Esophagus (tissue), 2 donors: ENCODE results near the gene FRMD4A. TPM values are rescaled to one million over a fixed set of nuclear protein-coding genes. Genes with fewer than 3 reads are reported as not detected.

ENCODE experiments used
- H3K27ac ChIP-seq, 2 donors: one replicate each; pipeline ENCODE4 v1.5.1; 2013; ENCODE audit warnings: low read depth in 2 of 2, mild to moderate bottlenecking in 2 of 2, inconsistent platforms in 1 of 2, low read length in 1 of 2, moderate library complexity in 1 of 2
- H3K27me3 ChIP-seq, 2 donors: one replicate each; pipeline ENCODE4 v1.6.1; 2013; ENCODE audit warnings: low read length in 2 of 2, control low read depth in 1 of 2, mild to moderate bottlenecking in 1 of 2; ENCODE audit not compliant: insufficient read depth in 2 of 2, control insufficient read depth in 1 of 2
- H3K36me3 ChIP-seq, 2 donors: one replicate each; pipeline ENCODE4 v1.6.1; 2013; ENCODE audit warnings: low read length in 1 of 2; ENCODE audit not compliant: control insufficient read depth in 2 of 2, insufficient read depth in 2 of 2
- H3K4me1 ChIP-seq, 2 donors: one replicate each; pipeline ENCODE4 v1.6.1; 2013; ENCODE audit warnings: low read length in 1 of 2; ENCODE audit not compliant: control insufficient read depth in 2 of 2, insufficient read depth in 2 of 2
- H3K4me3 ChIP-seq, 2 donors: one replicate each; pipeline ENCODE4 v1.5.1; 2013; ENCODE audit warnings: low read length in 2 of 2, mild to moderate bottlenecking in 2 of 2, low read depth in 1 of 2, moderate library complexity in 1 of 2
- H3K9me3 ChIP-seq, 2 donors: one replicate each; pipeline ENCODE4 v1.6.1; 2013; ENCODE audit warnings: mild to moderate bottlenecking in 2 of 2, low read depth in 1 of 2, low read length in 1 of 2, moderate library complexity in 1 of 2; ENCODE audit not compliant: control insufficient read depth in 2 of 2, insufficient read depth in 1 of 2
- WGBS, 2 donors: extraction: QIAGEN DNeasy Blood & Tissue Kit; methylation state at CpG; one replicate each; pipeline ENCODE4 v1.1.7; 2013; 5-methylcytosine and 5-hydroxymethylcytosine counted together
- polyA plus RNA-seq, 2 donors: library from polyadenylated mRNA; stranded (reverse); fragments of 200-250 nt; gene quantifications; one replicate each; pipeline ENCODE4 v1.2.3, GENCODE V29; 2013
- donor health status: healthy with polysubstance abuse.
- donor health status: Bipolar disorder and iron deficiency.

Gene FRMD4A
- polyA plus RNA-seq, 2 donors: 9.3 to 12.6 TPM

DNA sequence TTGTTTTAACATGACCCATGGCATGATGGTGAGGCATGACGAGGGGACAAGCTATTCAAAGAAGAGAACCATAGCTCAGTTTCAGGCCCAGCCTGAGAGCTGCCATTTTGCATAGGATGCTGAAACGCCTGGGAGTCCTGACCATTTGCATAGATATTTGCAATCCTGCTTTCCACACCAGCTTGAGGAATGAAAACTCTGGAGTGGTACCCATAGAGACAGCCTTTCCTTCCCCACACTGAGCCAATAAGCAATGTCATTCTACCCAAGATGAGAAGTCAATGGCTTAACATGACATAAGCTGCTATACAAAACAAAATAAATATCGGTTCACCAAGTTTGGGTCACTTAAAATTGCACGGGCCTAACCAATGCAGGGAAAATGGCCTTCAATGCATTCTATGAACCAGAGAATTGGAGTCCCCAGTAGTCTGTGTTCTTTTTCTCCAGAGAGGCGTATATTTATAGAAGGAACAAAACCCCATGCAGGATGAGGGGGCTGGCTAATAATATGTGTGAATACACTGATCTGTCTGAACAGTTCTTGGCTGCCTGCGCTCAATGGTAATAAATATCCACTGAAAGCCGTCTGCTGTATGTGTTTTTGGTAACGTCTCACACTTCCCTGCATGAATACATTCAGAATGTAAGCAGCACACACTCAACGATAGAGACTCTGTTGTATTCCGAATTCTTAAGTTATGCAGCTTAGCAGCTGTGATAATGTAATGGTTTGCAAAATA is 329.3 kb downstream of the FRMD4A start:
- H3K9me3 ChIP-seq: no peaks in the 10 kb centered on the region
- no peak overlapping the region for H3K27ac ChIP-seq
- no peaks in the 10 kb centered on the region for H3K36me3 ChIP-seq
- H3K4me3 ChIP-seq: no peak overlapping the region
- 84 to 87% methylated on average over 10 of the region's 10 CpGs for WGBS, 2 donors
- H3K27me3 ChIP-seq: no peaks in the 10 kb centered on the region
- no peaks in the 10 kb centered on the region for H3K4me1 ChIP-seq

- Histone ChIP-seq H3K27me3 (no peaks in the 10 kb centered on the region), H3K27ac (no peak overlapping the region), H3K4me3 (no peak overlapping the region), H3K36me3 (no peaks in the 10 kb centered on the region), H3K9me3 (no peaks in the 10 kb centered on the region), H3K4me1 (peaks cover 0 to 2% of the 10 kb centered on the region in 2 donors)
- 82 to 83% methylated on average over 5 of the region's 5 CpGs for WGBS, 2 donors
These were observed 332.4 kb downstream of the FRMD4A start for GRCh38 chr10:13998163-13998835.

GRCh38 chr10:13997650-13998049 is 333.1 kb downstream of the FRMD4A start:
- 75 to 83% methylated on average over 2 of the region's 2 CpGs for WGBS, 2 donors
- no peaks in the 10 kb centered on the region for H3K27me3 ChIP-seq
- H3K36me3 ChIP-seq: no peaks in the 10 kb centered on the region
- no peak overlapping the region for H3K4me3 ChIP-seq
- no peak overlapping the region for H3K27ac ChIP-seq
- H3K9me3 ChIP-seq: no peaks in the 10 kb centered on the region
- peaks cover 0 to 2% of the 10 kb centered on the region in 2 donors for H3K4me1 ChIP-seq

DNA sequence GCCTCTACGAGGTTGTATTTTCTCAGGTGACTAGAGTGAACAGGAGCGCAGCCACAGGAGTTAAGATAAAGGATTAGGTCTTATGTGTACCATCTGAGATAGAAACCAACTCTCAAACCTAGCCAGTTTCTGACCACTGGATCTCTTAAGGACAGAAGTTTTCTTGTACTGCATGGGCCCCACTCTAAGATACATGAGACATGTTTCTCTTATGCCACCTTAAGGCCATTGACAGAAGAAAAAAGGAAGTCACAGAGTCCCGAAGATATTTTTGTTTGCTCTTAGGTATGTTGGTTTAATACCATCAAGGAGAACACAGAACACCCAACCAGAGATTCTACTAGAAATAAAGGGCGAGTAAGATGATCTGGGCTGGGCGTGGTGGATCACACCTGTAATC is 335.8 kb downstream of the FRMD4A start:
- H3K27me3 ChIP-seq: no peaks in the 10 kb centered on the region
- H3K27ac ChIP-seq: no peak overlapping the region
- H3K4me3 ChIP-seq: no peak overlapping the region
- no peaks in the 10 kb centered on the region for H3K36me3 ChIP-seq
- peaks cover 2 to 4% of the 10 kb centered on the region in 2 donors for H3K4me1 ChIP-seq
- WGBS, 2 donors: 69 to 78% methylated on average over 5 of the region's 5 CpGs
- no peaks in the 10 kb centered on the region for H3K9me3 ChIP-seq

DNA sequence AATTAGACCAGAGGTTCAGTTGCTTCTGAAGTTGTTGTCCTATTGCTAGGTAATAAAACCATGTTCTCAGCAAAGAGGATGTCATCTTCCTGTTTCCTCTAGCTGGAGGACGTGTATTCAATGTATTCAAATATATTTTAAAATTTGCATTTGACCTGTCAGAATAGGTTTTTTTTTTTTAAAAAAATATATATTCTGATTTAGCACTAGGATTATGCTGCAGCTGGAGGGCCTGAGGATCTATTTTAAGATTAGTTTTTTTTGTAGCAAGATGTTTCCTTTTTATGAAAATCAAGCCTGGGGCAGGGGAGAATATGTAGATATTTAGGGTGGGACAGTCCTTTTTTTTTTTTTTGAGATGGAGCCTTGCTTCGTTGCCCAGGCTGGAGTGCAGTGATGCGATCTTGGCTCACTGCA is 337.0 kb downstream of the FRMD4A start:
- 50 to 57% methylated on average over 3 of the region's 3 CpGs for WGBS, 2 donors
- Histone ChIP-seq H3K9me3 (no peaks in the 10 kb centered on the region), H3K4me1 (peaks cover 2 to 5% of the 10 kb centered on the region in 2 donors), H3K4me3 (no peak overlapping the region), H3K27me3 (no peaks in the 10 kb centered on the region), H3K36me3 (no peaks in the 10 kb centered on the region), H3K27ac (no peak overlapping the region)

GRCh38 chr10:13993169-13993568 is 337.6 kb downstream of the FRMD4A start:
- Histone ChIP-seq H3K4me3 (no peak overlapping the region), H3K27me3 (no peaks in the 10 kb centered on the region), H3K27ac (no peak overlapping the region), H3K36me3 (no peaks in the 10 kb centered on the region), H3K4me1 (peaks cover 2 to 5% of the 10 kb centered on the region in 2 donors), H3K9me3 (no peaks in the 10 kb centered on the region)
- WGBS, 2 donors: 12 to 33% methylated on average over 2 of the region's 2 CpGs

DNA sequence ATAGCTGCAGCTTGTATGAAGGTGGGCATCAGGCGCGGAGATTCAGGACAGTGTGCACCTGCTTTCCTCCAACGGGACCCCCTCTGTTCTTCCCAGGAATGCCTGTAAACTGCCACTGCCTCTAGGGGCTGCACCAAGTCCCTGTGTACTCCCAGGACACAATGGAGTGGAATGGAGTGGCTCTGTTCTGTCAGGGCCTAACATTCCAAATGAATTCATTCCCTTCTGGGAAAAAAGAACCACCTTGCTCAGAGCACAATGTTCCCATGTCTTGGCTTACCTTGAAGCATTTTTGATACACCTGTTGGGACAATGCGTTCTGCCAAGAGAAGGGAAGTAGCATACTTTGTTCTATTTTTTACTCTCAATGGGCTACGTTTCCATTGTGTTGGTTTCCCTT is 339.4 kb downstream of the FRMD4A start:
- H3K9me3 ChIP-seq: no peaks in the 10 kb centered on the region
- H3K36me3 ChIP-seq: no peaks in the 10 kb centered on the region
- no peaks in the 10 kb centered on the region for H3K27me3 ChIP-seq
- no peak overlapping the region for H3K4me3 ChIP-seq
- WGBS, 2 donors: 62 to 70% methylated on average over 5 of the region's 5 CpGs
- H3K4me1 ChIP-seq: peaks cover 2 to 5% of the 10 kb centered on the region in 2 donors
- H3K27ac ChIP-seq: peak overlapping the region; percentile 33 to 47

DNA sequence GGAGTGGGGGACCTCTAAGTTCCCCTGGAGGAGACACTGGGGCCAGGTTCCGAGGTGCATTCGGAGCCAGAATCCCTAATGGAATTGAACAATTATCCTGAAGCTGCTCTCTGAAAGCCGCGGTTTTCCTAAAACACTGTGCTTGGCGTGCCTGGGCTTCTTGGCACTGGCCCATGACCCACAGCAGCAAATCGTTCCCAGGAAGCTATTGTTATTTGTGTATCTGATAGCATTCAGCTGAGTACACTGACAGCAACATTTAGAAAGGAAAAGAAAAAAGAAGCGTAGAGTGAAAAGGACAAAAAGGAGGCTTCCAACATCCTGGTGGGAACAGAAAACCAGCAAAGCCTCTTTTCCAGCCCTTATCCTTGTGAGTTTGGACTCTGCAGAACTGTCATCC is 339.8 kb downstream of the FRMD4A start:
- Histone ChIP-seq H3K9me3 (no peaks in the 10 kb centered on the region), H3K36me3 (no peaks in the 10 kb centered on the region), H3K27ac (peak overlapping the region; percentile 47 to 57), H3K27me3 (no peaks in the 10 kb centered on the region), H3K4me1 (peaks cover 2 to 5% of the 10 kb centered on the region in 2 donors), H3K4me3 (no peak overlapping the region)
- WGBS, 2 donors: 41 to 56% methylated on average over 7 of the region's 7 CpGs

GRCh38 chr10:13990392-13990805 is 340.3 kb downstream of the FRMD4A start:
- no peak overlapping the region for H3K4me3 ChIP-seq
- no peaks in the 10 kb centered on the region for H3K9me3 ChIP-seq
- WGBS, 2 donors: 62 to 65% methylated on average over 12 of the region's 12 CpGs
- H3K36me3 ChIP-seq: no peaks in the 10 kb centered on the region
- no peaks in the 10 kb centered on the region for H3K27me3 ChIP-seq
- peaks cover 2 to 5% of the 10 kb centered on the region in 2 donors for H3K4me1 ChIP-seq
- peak overlapping the region; percentile 47 to 57 for H3K27ac ChIP-seq
